GM19467 (cell line): ENCODE data around the gene SNAPC3.
"Not testable (repeated sequence)": the region's sequence is repeated elsewhere in the genome, so short reads cannot be mapped to it uniquely, and the experiment has no call there.

ENCODE experiments used
- ATAC-seq: cut with Tn5 transposase; IDR thresholded peaks from one replicate; pipeline ENCODE4 v1.9.1; 2021; ENCODE audit warnings: mild to moderate bottlenecking, moderate library complexity; ENCODE audit not compliant: unreplicated experiment

The SNAPC3 gene

GRCh38 chr9:15423231-15423985 lies 732 bp downstream of the SNAPC3 start:
- no peak for ATAC-seq

- no peak for ATAC-seq
Measured at GRCh38 chr9:15426019-15426418, 3.3 kb downstream of the SNAPC3 start.

- not testable (repeated sequence) for ATAC-seq
Measured at GRCh38 chr9:15427702-15428101, 5.0 kb downstream of the SNAPC3 start.

- ATAC-seq, result no peak
Measured at GRCh38 chr9:15430920-15431844, 8.5 kb downstream of the SNAPC3 start.

- ATAC-seq, result no peak
Measured at GRCh38 chr9:15433191-15433590, 10.5 kb downstream of the SNAPC3 start.

GRCh38 chr9:15433661-15434060 lies 11.0 kb downstream of the SNAPC3 start:
- no peak for ATAC-seq

GRCh38 chr9:15438891-15439290 lies 16.2 kb downstream of the SNAPC3 start:
- ATAC-seq, result no peak

GRCh38 chr9:15441841-15442240 lies 19.2 kb downstream of the SNAPC3 start:
- not testable (repeated sequence) for ATAC-seq

GRCh38 chr9:15442264-15442663 lies 19.6 kb downstream of the SNAPC3 start:
- ATAC-seq, result not testable (repeated sequence)

- no peak for ATAC-seq
Measured at GRCh38 chr9:15444141-15444540, 21.5 kb downstream of the SNAPC3 start.

- no peak for ATAC-seq
Measured at GRCh38 chr9:15453956-15454355, 31.3 kb downstream of the SNAPC3 start.

- no peak for ATAC-seq
Measured at GRCh38 chr9:15461056-15461455, 38.4 kb downstream of the SNAPC3 start.

GRCh38 chr9:15461601-15462000 lies 38.9 kb downstream of the SNAPC3 start:
- ATAC-seq, result no peak

- ATAC-seq, result no peak
Measured at GRCh38 chr9:15468145-15468544, 45.5 kb downstream of the SNAPC3 start.

GRCh38 chr9:15469406-15469805 lies 46.7 kb downstream of the SNAPC3 start:
- no peak for ATAC-seq

GRCh38 chr9:15469862-15470261 lies 47.2 kb downstream of the SNAPC3 start:
- ATAC-seq, result no peak

- ATAC-seq, result no peak
Measured at GRCh38 chr9:15475923-15476536, 53.4 kb downstream of the SNAPC3 start.

- ATAC-seq, result no peak
Measured at GRCh38 chr9:15480028-15480427, 57.4 kb downstream of the SNAPC3 start.

- ATAC-seq, result no peak
Measured at GRCh38 chr9:15482146-15482545, 59.5 kb downstream of the SNAPC3 start.

- no peak for ATAC-seq
Measured at GRCh38 chr9:15484802-15485201, 62.1 kb downstream of the SNAPC3 start.

- ATAC-seq, result no peak
Measured at GRCh38 chr9:15485836-15486666, 63.4 kb downstream of the SNAPC3 start.
